Panc1 (cell line): ENCODE measurements around the gene TEDC1. TPM values are rescaled to one million over a fixed set of nuclear protein-coding genes. Genes with fewer than 3 reads are reported as not detected.

ENCODE experiments used
- ATAC-seq: fragments of 200-7000 bp; cut with Tn5 transposase; 2 replicates; pipeline ENCODE4 v1.9.1; 2020; ENCODE audit warnings: mild to moderate bottlenecking, moderate library complexity
- BruUV-seq: library from RNA; stranded (reverse); fragments of 400-500 nt; replicated peaks from 2 replicates; lab custom pipeline; 2021; lab: Mats Ljungman, UMichigan
- CTCF ChIA-PET: fragments of 300-600 bp; sonication (Branson Sonifier 250); formaldehyde crosslinking; loops from one replicate; lab custom pipeline; 2022; ENCODE audit warnings: antibody characterized with exemption; lab: Charles Lee
- POLR2A ChIA-PET: fragments of 300-600 bp; sonication (Branson Sonifier 250); formaldehyde crosslinking; loops from one replicate; lab custom pipeline; 2022; ENCODE audit warnings: antibody characterized with exemption; lab: Charles Lee
- DNase-seq: peaks from one replicate; pipeline ENCODE4 v3.0.0-alpha.2; 2010; ENCODE audit warnings: low read depth, low spot score
- H3K27ac ChIP-seq: 2 replicates; pipeline ENCODE4 v1.5.1; 2011; ENCODE audit warnings: mild to moderate bottlenecking, low read length, inconsistent platforms
- H3K27me3 ChIP-seq: fragments of 200-500 bp; sonication (Bioruptor generic); 2 replicates; pipeline ENCODE4 v1.6.0; 2014; ENCODE audit warnings: low read length, inconsistent platforms; ENCODE audit not compliant: control insufficient read depth, insufficient read depth
- H3K36me3 ChIP-seq: fragments of 200-500 bp; sonication (Bioruptor generic); 2 replicates; pipeline ENCODE4 v1.5.1; 2014; ENCODE audit warnings: inconsistent platforms, mild to moderate bottlenecking, low read length, moderate library complexity; ENCODE audit not compliant: control insufficient read depth, insufficient read depth
- H3K4me1 ChIP-seq: 2 replicates; pipeline ENCODE4 v1.5.1; 2011; ENCODE audit warnings: inconsistent platforms, mild to moderate bottlenecking, low read length, moderate library complexity; ENCODE audit not compliant: control insufficient read depth, insufficient read depth
- H3K4me3 ChIP-seq, 2 experiments: 2 replicates each; pipeline ENCODE4 v1.5.1; 2011 to 2012; ENCODE audit warnings: low read depth in 2 of 2, low read length in 2 of 2, mild to moderate bottlenecking in 2 of 2, inconsistent platforms in 1 of 2, moderate library complexity in 1 of 2
- H3K9me3 ChIP-seq: fragments of 200-500 bp; sonication (Bioruptor generic); 2 replicates; pipeline ENCODE4 v1.5.1; 2014; ENCODE audit warnings: low read depth, mild to moderate bottlenecking, inconsistent platforms, low read length, moderate library complexity; ENCODE audit not compliant: control insufficient read depth, insufficient read depth
- CTCF ChIP-seq: fragments of 450-650 bp; IDR thresholded peaks from 2 replicates; pipeline ENCODE4 v1.5.1; 2017; ENCODE audit warnings: mild to moderate bottlenecking
- POLR2AphosphoS5 ChIP-seq: IDR thresholded peaks from 2 replicates; pipeline ENCODE4 v1.6.1; 2012; ENCODE audit warnings: mild to moderate bottlenecking, low read depth, low read length, moderate library complexity
- REST ChIP-seq, 2 experiments: IDR thresholded peaks; 2 replicates each; pipeline ENCODE4 v1.6.1; 2011 to 2012; ENCODE audit warnings: low read depth in 2 of 2, control low read depth in 1 of 2, low read length in 1 of 2, mild to moderate bottlenecking in 1 of 2, moderate library complexity in 1 of 2; ENCODE audit not compliant: insufficient read depth in 1 of 2
- SIN3A ChIP-seq: IDR thresholded peaks from 2 replicates; pipeline ENCODE4 v1.6.1; 2012; ENCODE audit warnings: low read depth, mild to moderate bottlenecking, low read length, moderate library complexity, borderline replicate concordance; ENCODE audit not compliant: insufficient read depth
- TCF7L2 ChIP-seq: IDR thresholded peaks from 2 replicates; pipeline ENCODE4 v1.6.1; 2011; ENCODE audit warnings: mild to moderate bottlenecking, low read depth, low read length, inconsistent platforms
- in situ Hi-C: cut with HindIII; loops from 2 replicates; pipeline ENCODE4 v1.10.0; 2016; ENCODE audit warnings: low sequenced_read_pairs, low pct_unique_long_range_greater_than_20kb
- intact Hi-C: fragments of 100-400 bp; cut with micrococcal nuclease; formaldehyde crosslinking; loops from one replicate; pipeline ENCODE4 v1.10.0; 2022; ENCODE audit not compliant: unreplicated experiment
- total RNA-seq: library from RNA; stranded (reverse); gene quantifications from one replicate; pipeline ENCODE4 v1.2.1, GENCODE V29; 2021; ENCODE audit not compliant: unreplicated experiment

TEDC1 gene
- total RNA-seq, 1 experiment from 2014 or later = 47.8 TPM

- ATAC-seq = no peak
- POLR2A ChIA-PET = no interaction called here
Measured at GRCh38 chr14:105536051-105536450, 45.0 kb downstream of the TEDC1 start.

GRCh38 chr14:105536691-105537579 lies 45.9 kb downstream of the TEDC1 start:
- in situ Hi-C loops (no loop called here), intact Hi-C loops (no loop called here)
- POLR2A ChIA-PET = no interaction called here
- H3K36me3 ChIP-seq = no peaks in the 10 kb centered on the region
- H3K4me3 ChIP-seq = no peak overlapping the region
- no peaks in the 10 kb centered on the region for H3K27me3 ChIP-seq
- CTCF ChIA-PET = interaction anchor here (0.7 kb wide), 1 partner anchor 12 kb away, joined by 7 read pairs; no protein-coding TSS in a partner anchor
- DNase-seq = no peak
- no peak for ATAC-seq
- no peak overlapping the region for H3K27ac ChIP-seq
- H3K9me3 ChIP-seq = no peaks in the 10 kb centered on the region
- no TSS peak for BruUV-seq
- H3K4me1 ChIP-seq = no peaks in the 10 kb centered on the region
- no peak for TF ChIP-seq POLR2AphosphoS5
- no peak for TF ChIP-seq CTCF
- TF ChIP-seq SIN3A = no peak
- no peak for TF ChIP-seq TCF7L2

More at GRCh38 chr14:105536051-105536450, 45.0 kb downstream of the TEDC1 start:
- DNase-seq = no peak
- no peak overlapping the region for H3K27ac ChIP-seq
- CTCF ChIA-PET = no interaction called here
- intact Hi-C loops (no loop called here), in situ Hi-C loops (no loop called here)
- no peaks in the 10 kb centered on the region for H3K4me1 ChIP-seq
- H3K36me3 ChIP-seq = no peaks in the 10 kb centered on the region
- no peak overlapping the region for H3K4me3 ChIP-seq
- TF ChIP-seq SIN3A = no peak
- no peak for TF ChIP-seq TCF7L2
- TF ChIP-seq REST (IDR thresholded peaks at IDR 0.05; ENCODE audit: insufficient read depth in 1 of 2, low read depth in 2 of 2, low read length in 1 of 2) = no peak
- TF ChIP-seq CTCF = no peak
- no peak for TF ChIP-seq POLR2AphosphoS5
- BruUV-seq = no TSS peak
- H3K27me3 ChIP-seq = no peaks in the 10 kb centered on the region
- H3K9me3 ChIP-seq = no peaks in the 10 kb centered on the region
